H1 (cell line): ENCODE data around the gene TNRC6C. TPM values are rescaled to one million over a fixed set of nuclear protein-coding genes. Genes with fewer than 3 reads are reported as not detected.
A peak's percentile ranks its signal among the peaks of the same experiment; 100 is the strongest.

ENCODE experiments used
- CTCF ChIA-PET: fragments of 300-600 bp; sonication (Branson Sonifier 250); formaldehyde crosslinking; loops from one replicate; lab custom pipeline; 2021; ENCODE audit not compliant: partially characterized antibody; lab: Charles Lee
- POLR2A ChIA-PET: fragments of 300-600 bp; sonication (Branson Sonifier 250); formaldehyde crosslinking; loops from one replicate; lab custom pipeline; 2021; ENCODE audit warnings: inconsistent platforms; ENCODE audit not compliant: partially characterized antibody; lab: Charles Lee
- DNase-seq, 2 experiments: peaks; one replicate each; pipeline versions ENCODE4 v3.0.0 to v3.0.0-alpha.2; 2010 to 2022; ENCODE audit warnings: low spot score in 2 of 2, low read depth in 1 of 2, mixed read lengths in 1 of 2
- FAIRE-seq: peaks from 2 replicates; lab custom pipeline; 2011; peaks lifted over from hg19 to GRCh38; lab: Jason Lieb, UNC
- H2AFZ ChIP-seq: 2 replicates; pipeline ENCODE4 v1.8.1; 2012; ENCODE audit warnings: low read length, inconsistent platforms
- H2AK5ac ChIP-seq: 2 replicates; pipeline ENCODE4 v1.6.1; 2013; ENCODE audit warnings: low read depth, low read length
- H2BK120ac ChIP-seq: replicated peaks from 2 replicates; pipeline ENCODE3; 2013; ENCODE audit warnings: low read depth, low read length, inconsistent platforms
- H2BK12ac ChIP-seq: 2 replicates; pipeline ENCODE4 v1.6.1; 2013; ENCODE audit warnings: low read depth, low read length
- H2BK15ac ChIP-seq: 2 replicates; pipeline ENCODE4 v1.6.1; 2013; ENCODE audit warnings: low read length
- H2BK20ac ChIP-seq: 2 replicates; pipeline ENCODE4 v1.6.1; 2013; ENCODE audit warnings: low read length
- H2BK5ac ChIP-seq: 2 replicates; pipeline ENCODE4 v1.6.1; 2013; ENCODE audit warnings: low read depth, low read length
- H3K14ac ChIP-seq: 2 replicates; pipeline ENCODE4 v1.6.1; 2013; ENCODE audit warnings: inconsistent platforms; ENCODE audit not compliant: insufficient read length
- H3K18ac ChIP-seq: 2 replicates; pipeline ENCODE4 v1.6.1; 2013; ENCODE audit warnings: low read length; ENCODE audit errors: extremely low read depth
- H3K23ac ChIP-seq: 2 replicates; pipeline ENCODE4 v1.6.1; 2013; ENCODE audit warnings: inconsistent platforms; ENCODE audit not compliant: insufficient read length
- H3K23me2 ChIP-seq: 2 replicates; pipeline ENCODE4 v1.6.1; 2013; ENCODE audit warnings: low read depth, low read length
- H3K27ac ChIP-seq: 2 replicates; pipeline ENCODE4 v1.6.1; 2011; ENCODE audit warnings: low read depth, low read length, inconsistent platforms
- H3K27me3 ChIP-seq, 4 experiments: replicated peaks in 1 of 4; 1 replicate in 1 of 4; 2 replicates in 3 of 4; pipeline versions ENCODE4 v1.6.1 to v1.8.1; 2011 to 2013; ENCODE audit warnings: low read length in 3 of 4, mild to moderate bottlenecking in 3 of 4, inconsistent platforms in 2 of 4, mixed read lengths in 2 of 4, moderate library complexity in 1 of 4; ENCODE audit not compliant: control insufficient read depth in 3 of 4, insufficient read depth in 3 of 4; ENCODE audit errors: extremely low read depth in 1 of 4
- H3K36me3 ChIP-seq, 4 experiments: 2 replicates each; pipeline versions ENCODE4 v1.6.1 to v1.8.1; 2011 to 2013; ENCODE audit warnings: mild to moderate bottlenecking in 4 of 4, low read length in 3 of 4, moderate library complexity in 2 of 4, control low read depth in 1 of 4, inconsistent platforms in 1 of 4; ENCODE audit not compliant: insufficient read depth in 4 of 4, control insufficient read depth in 2 of 4
- H3K4ac ChIP-seq: replicated peaks from 2 replicates; pipeline ENCODE3; 2013; ENCODE audit warnings: low read length, low read depth, mixed read lengths, inconsistent platforms; ENCODE audit not compliant: insufficient read length
- H3K4me1 ChIP-seq, 4 experiments: replicated peaks in 1 of 4; 1 replicate in 1 of 4; 2 replicates in 3 of 4; pipeline versions ENCODE4 v1.6.1 to v1.8.1; 2011 to 2013; ENCODE audit warnings: low read length in 3 of 4, inconsistent platforms in 2 of 4, mixed read lengths in 1 of 4; ENCODE audit not compliant: insufficient read depth in 4 of 4, control insufficient read depth in 3 of 4
- H3K4me2 ChIP-seq, 2 experiments: 2 replicates each; pipeline versions ENCODE4 v1.6.1 to v1.8.1; 2011 to 2013; ENCODE audit warnings: low read depth in 2 of 2, low read length in 2 of 2, control low read depth in 1 of 2, inconsistent platforms in 1 of 2, mild to moderate bottlenecking in 1 of 2; ENCODE audit not compliant: insufficient read depth in 1 of 2
- H3K4me3 ChIP-seq, 4 experiments: fragments of 200-600, 300-600 bp in 1 of 4; sonication (generic), shearing (Covaris generic), sonication (Bioruptor Twin) in 1 of 4; 2 replicates each; pipeline versions ENCODE4 v1.5.1 to v1.8.1; 2011 to 2016; ENCODE audit warnings: low read length in 4 of 4, low read depth in 3 of 4, control low read depth in 2 of 4, inconsistent platforms in 2 of 4, mild to moderate bottlenecking in 2 of 4, mixed read lengths in 1 of 4, moderate library complexity in 1 of 4; ENCODE audit not compliant: insufficient read depth in 2 of 4; ENCODE audit errors: extremely low read depth in 1 of 4
- H3K56ac ChIP-seq: replicated peaks from 2 replicates; pipeline ENCODE3; 2013; ENCODE audit warnings: low read depth, mild to moderate bottlenecking, mixed read lengths, low read length, inconsistent platforms; ENCODE audit not compliant: insufficient read length
- H3K79me1 ChIP-seq: 2 replicates; pipeline ENCODE4 v1.6.1; 2013; ENCODE audit warnings: low read depth, low read length, control low read depth
- H3K79me2 ChIP-seq, 2 experiments: 2 replicates each; pipeline versions ENCODE4 v1.6.1 to v1.8.1; 2012 to 2013; ENCODE audit warnings: low read length in 2 of 2, mild to moderate bottlenecking in 2 of 2, inconsistent platforms in 1 of 2; ENCODE audit not compliant: insufficient read depth in 2 of 2, control insufficient read depth in 1 of 2
- H3K9ac ChIP-seq, 4 experiments: replicated peaks in 1 of 4; 1 replicate in 1 of 4; 2 replicates in 3 of 4; pipeline versions ENCODE4 v1.6.1 to v1.8.1; 2011 to 2013; ENCODE audit warnings: low read depth in 3 of 4, low read length in 3 of 4, control low read depth in 2 of 4, mild to moderate bottlenecking in 2 of 4, moderate library complexity in 2 of 4, inconsistent platforms in 1 of 4; ENCODE audit errors: extremely low read depth in 1 of 4
- H3K9me3 ChIP-seq, 2 experiments: 2 replicates each; pipeline versions ENCODE4 v1.6.1 to v1.8.1; 2012 to 2013; ENCODE audit warnings: mild to moderate bottlenecking in 2 of 2, moderate library complexity in 2 of 2, control low read depth in 1 of 2, inconsistent platforms in 1 of 2, low read depth in 1 of 2, low read length in 1 of 2, mixed read lengths in 1 of 2; ENCODE audit not compliant: insufficient read depth in 2 of 2
- H4K20me1 ChIP-seq, 2 experiments: replicated peaks in 1 of 2; 2 replicates each; pipeline versions ENCODE3 to v1.8.1; 2011 to 2013; ENCODE audit warnings: inconsistent platforms in 2 of 2, low read length in 2 of 2, mild to moderate bottlenecking in 1 of 2; ENCODE audit not compliant: insufficient read depth in 2 of 2, control insufficient read depth in 1 of 2
- H4K5ac ChIP-seq: 2 replicates; pipeline ENCODE4 v1.6.1; 2013; ENCODE audit warnings: low read length, low read depth, mixed read lengths, inconsistent platforms; ENCODE audit not compliant: insufficient read length
- H4K8ac ChIP-seq: 2 replicates; pipeline ENCODE4 v1.8.0; 2013; ENCODE audit warnings: mild to moderate bottlenecking, moderate library complexity, low read length, inconsistent platforms; ENCODE audit not compliant: insufficient read depth; ENCODE audit errors: extremely low read depth
- H4K91ac ChIP-seq: replicated peaks from 2 replicates; pipeline ENCODE3; 2013; ENCODE audit warnings: low read length, mixed read lengths, inconsistent platforms; ENCODE audit not compliant: insufficient read length
- WGBS, 2 experiments: shearing (Covaris generic) in 1 of 2; methylation state at CpG; one replicate each; pipeline versions ENCODE4 v1.1.6 to v1.1.7; 2013 to 2015; ENCODE audit warnings: low lambda C conversion rate in 2 of 2, mixed read lengths in 2 of 2, inconsistent platforms in 1 of 2, low coverage in 1 of 2, missing lambda C conversion rate in 1 of 2; ENCODE audit not compliant: insufficient replicate concordance in 2 of 2, insufficient coverage in 1 of 2, insufficient read length in 1 of 2; ENCODE audit errors: extremely low coverage in 1 of 2, missing lambda C conversion rate in 1 of 2; 5-methylcytosine and 5-hydroxymethylcytosine counted together
- polyA plus RNA-seq, 7 experiments: library from polyadenylated mRNA; depleted of rRNA in 3 of 7; stranded (reverse) in 5 of 7; unstranded in 2 of 7; fragments of >200 nt in 5 of 7; fragments of 200-250 nt in 2 of 7; gene quantifications; 1 replicate in 5 of 7; 2 replicates in 1 of 7; 4 replicates in 1 of 7; pipeline versions ENCODE4 v1.2.1 to v1.2.3, GENCODE V29; 2011 to 2013; ENCODE audit warnings: missing spikeins in 2 of 7, mixed read lengths in 2 of 7
- total RNA-seq: library from RNA; stranded (reverse); fragmentation: NEBNext Ultra II Directional; extraction: Animal tissue kit (Norgen Biotek cat#: 25700); gene quantifications from 2 replicates; pipeline ENCODE4 v1.2.1, GENCODE V29; 2021

The TNRC6C gene
- total and polyA plus RNA-seq, 2 of the 8 experiments (the other 6 are each of a cell fraction or from before 2014, with no cell fraction given) = 2.8 to 28.9 TPM

DNA sequence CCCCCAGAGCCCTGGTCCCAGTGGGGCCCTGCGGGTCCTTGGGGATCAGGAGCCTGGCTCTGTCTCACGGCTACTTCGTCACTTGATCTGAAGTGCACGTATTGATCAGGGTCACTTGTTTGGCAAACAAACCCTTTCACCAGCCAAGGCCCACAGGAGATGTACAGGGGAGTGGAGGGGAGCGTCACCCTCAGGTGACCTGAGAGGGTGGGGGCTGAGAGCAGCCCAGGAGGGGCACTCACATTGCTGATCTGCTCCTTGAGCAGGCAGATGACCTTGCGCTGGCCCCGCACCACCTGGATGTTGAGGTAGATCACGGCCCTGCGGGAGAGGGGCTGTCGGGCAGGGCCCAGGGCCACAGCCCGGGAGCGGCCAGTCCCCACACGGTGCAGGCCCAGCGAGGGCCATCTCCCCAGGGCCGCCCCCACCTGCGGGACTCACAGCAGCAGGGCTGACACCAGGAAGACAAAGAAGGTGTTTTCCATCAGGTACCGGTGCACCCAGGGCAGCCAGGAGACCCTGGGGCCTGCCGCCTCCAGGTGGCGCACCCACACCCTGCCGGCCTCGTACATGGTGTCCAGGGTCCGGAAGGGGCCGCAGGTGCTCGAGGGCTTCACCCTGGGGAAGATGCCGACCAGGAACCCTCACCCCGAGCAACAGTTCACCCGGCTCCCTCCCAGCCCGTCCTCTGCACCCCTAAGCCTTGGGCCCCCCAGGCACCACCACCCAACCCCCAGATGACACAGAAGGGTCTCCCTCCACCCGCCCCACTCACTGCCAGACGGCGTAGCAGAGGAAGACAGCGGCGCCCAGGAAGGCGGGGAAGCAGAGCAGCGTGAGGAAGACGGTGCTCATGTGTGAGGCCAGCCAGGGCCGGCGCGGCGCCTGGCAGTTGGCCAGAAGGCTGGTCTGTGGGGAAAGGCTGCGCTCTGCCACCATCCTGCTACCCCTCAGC, 158.8 kb downstream of the TNRC6C start:
- Histone ChIP-seq H4K8ac (peak overlapping the region; percentile 81), H2BK20ac (no peak overlapping the region), H4K20me1 (peaks cover 4 to 8% of the 10 kb centered on the region in 2 experiments), H3K9me3 (no peaks in the 10 kb centered on the region), H2BK120ac (no peak overlapping the region), H3K27me3 (no peaks in the 10 kb centered on the region), H3K4me1 (no peaks in the 10 kb centered on the region; a peak in 1 of 7 replicates), H2AK5ac (no peak overlapping the region), H3K9ac (no peak overlapping the region), H3K23me2 (no peaks in the 10 kb centered on the region), H3K36me3 (peaks cover 0 to 8% (median 2%) of the 10 kb centered on the region in 4 experiments; a peak in 3 of 8 replicates), H3K79me1 (no peaks in the 10 kb centered on the region), H4K91ac (no peak overlapping the region), H4K5ac (no peak overlapping the region), H3K27ac (no peak overlapping the region), H3K14ac (no peak overlapping the region), H3K56ac (no peak overlapping the region), H2BK15ac (no peak overlapping the region), H3K4me3 (no peak overlapping the region), H2BK12ac (no peak overlapping the region), H3K23ac (no peak overlapping the region), H2BK5ac (no peak overlapping the region), H3K4me2 (no peak overlapping the region), H2AFZ (no peak overlapping the region), H3K4ac (no peak overlapping the region), H3K18ac (no peak overlapping the region), H3K79me2 (no peaks in the 10 kb centered on the region)
- CTCF ChIA-PET = interaction anchor here (0.7 to 11.4 kb wide), 6 partner anchors 16 to 41 kb away, joined by 3 to 122 read pairs (median 6); no protein-coding TSS in a partner anchor
- 91% methylated on average over 37 of the region's 41 CpGs; no CpG with 5 or more reads in 1 of the 2 experiments for WGBS, 2 experiments
- DNase-seq = peak in 1 of 2 experiments; percentile 85
- FAIRE-seq = no peak
- POLR2A ChIA-PET = interaction anchor here (1.1 to 1.6 kb wide), 4 partner anchors 11 to 20 kb away, joined by 3 to 4 read pairs (median 4); partner anchors contain the start of gene TMC6
